ENCODE results near the gene ZNF407. TPM values are rescaled to one million over a fixed set of nuclear protein-coding genes. Genes with fewer than 3 reads are reported as not detected.

The ZNF407 gene
- total RNA-seq, 1 donor = 16.6 TPM

- Histone ChIP-seq H4K20me1 (ENCODE audit: insufficient read depth, low read length) (no peaks in the 10 kb centered on the region), H3K27me3 (ENCODE audit: insufficient read depth, low read length) (no peaks in the 10 kb centered on the region), H3K79me2 (ENCODE audit: insufficient read depth, low read length) (no peaks in the 10 kb centered on the region), H3K4me1 (ENCODE audit: insufficient read depth, low read length) (no peaks in the 10 kb centered on the region), H3K4me3 (ENCODE audit: insufficient read depth, low read length) (no peak overlapping the region), H2AFZ (ENCODE audit: low read length) (no peak overlapping the region), H3K4me2 (ENCODE audit: insufficient read depth, low read length) (no peak overlapping the region), H3K27ac (ENCODE audit: low read depth, low read length) (no peak overlapping the region), H3K9me3 (ENCODE audit: low read depth, low read length) (no peaks in the 10 kb centered on the region), H3K36me3 (ENCODE audit: insufficient read depth, low read length) (no peaks in the 10 kb centered on the region)
- TF ChIP-seq CTCF (IDR thresholded peaks at IDR 0.05; ENCODE audit: extremely low read depth, low read depth, low read length) = peak; percentile 48
- no peak for DNase-seq (ENCODE audit: insufficient read length, low spot score, missing footprints)
These were observed 57.0 kb downstream of the ZNF407 start for GRCh38 chr18:74654638-74655037.

GRCh38 chr18:74661008-74661407 is 63.3 kb downstream of the ZNF407 start:
- no peak for TF ChIP-seq CTCF (IDR thresholded peaks at IDR 0.05; ENCODE audit: extremely low read depth, low read depth, low read length)
- no peaks in the 10 kb centered on the region for H3K27me3 ChIP-seq (ENCODE audit: insufficient read depth, low read length)

GRCh38 chr18:74661691-74662090 is 64.0 kb downstream of the ZNF407 start:
- DNase-seq (ENCODE audit: insufficient read length, low spot score, missing footprints) = no peak
- Histone ChIP-seq H3K4me2 (ENCODE audit: insufficient read depth, low read length) (no peak overlapping the region), H4K20me1 (ENCODE audit: insufficient read depth, low read length) (no peaks in the 10 kb centered on the region), H3K4me3 (ENCODE audit: insufficient read depth, low read length) (no peak overlapping the region), H2AFZ (ENCODE audit: low read length) (no peak overlapping the region), H3K36me3 (ENCODE audit: insufficient read depth, low read length) (no peaks in the 10 kb centered on the region), H3K27me3 (ENCODE audit: insufficient read depth, low read length) (no peaks in the 10 kb centered on the region), H3K4me1 (ENCODE audit: insufficient read depth, low read length) (no peaks in the 10 kb centered on the region), H3K9me3 (ENCODE audit: low read depth, low read length) (no peaks in the 10 kb centered on the region), H3K27ac (ENCODE audit: low read depth, low read length) (no peak overlapping the region), H3K79me2 (ENCODE audit: insufficient read depth, low read length) (no peaks in the 10 kb centered on the region)
- TF ChIP-seq CTCF (IDR thresholded peaks at IDR 0.05; ENCODE audit: extremely low read depth, low read depth, low read length) = no peak

More at GRCh38 chr18:74661008-74661407, 63.3 kb downstream of the ZNF407 start:
- no peaks in the 10 kb centered on the region for H4K20me1 ChIP-seq (ENCODE audit: insufficient read depth, low read length)
- H3K27ac ChIP-seq (ENCODE audit: low read depth, low read length) = no peak overlapping the region
- H3K4me1 ChIP-seq (ENCODE audit: insufficient read depth, low read length) = no peaks in the 10 kb centered on the region
- no peak overlapping the region for H3K4me2 ChIP-seq (ENCODE audit: insufficient read depth, low read length)
- no peak for DNase-seq (ENCODE audit: insufficient read length, low spot score, missing footprints)
- H3K4me3 ChIP-seq (ENCODE audit: insufficient read depth, low read length) = no peak overlapping the region
- H3K9me3 ChIP-seq (ENCODE audit: low read depth, low read length) = no peaks in the 10 kb centered on the region
- H2AFZ ChIP-seq (ENCODE audit: low read length) = no peak overlapping the region
- no peaks in the 10 kb centered on the region for H3K36me3 ChIP-seq (ENCODE audit: insufficient read depth, low read length)
- H3K79me2 ChIP-seq (ENCODE audit: insufficient read depth, low read length) = no peaks in the 10 kb centered on the region

GRCh38 chr18:74662622-74663021 is 65.0 kb downstream of the ZNF407 start:
- H3K4me2 ChIP-seq (ENCODE audit: insufficient read depth, low read length) = no peak overlapping the region
- no peak overlapping the region for H3K4me3 ChIP-seq (ENCODE audit: insufficient read depth, low read length)
- no peaks in the 10 kb centered on the region for H3K79me2 ChIP-seq (ENCODE audit: insufficient read depth, low read length)
- H3K4me1 ChIP-seq (ENCODE audit: insufficient read depth, low read length) = no peaks in the 10 kb centered on the region
- no peaks in the 10 kb centered on the region for H3K36me3 ChIP-seq (ENCODE audit: insufficient read depth, low read length)
- H4K20me1 ChIP-seq (ENCODE audit: insufficient read depth, low read length) = no peaks in the 10 kb centered on the region
- no peaks in the 10 kb centered on the region for H3K27me3 ChIP-seq (ENCODE audit: insufficient read depth, low read length)
- H3K27ac ChIP-seq (ENCODE audit: low read depth, low read length) = no peak overlapping the region
- TF ChIP-seq CTCF (IDR thresholded peaks at IDR 0.05; ENCODE audit: extremely low read depth, low read depth, low read length) = no peak
- no peaks in the 10 kb centered on the region for H3K9me3 ChIP-seq (ENCODE audit: low read depth, low read length)
- no peak for DNase-seq (ENCODE audit: insufficient read length, low spot score, missing footprints)
- no peak overlapping the region for H2AFZ ChIP-seq (ENCODE audit: low read length)

Measured in osteoblast (primary cell).